ENCODE data around the gene SNX6. TPM values are rescaled to one million over a fixed set of nuclear protein-coding genes. Genes with fewer than 3 reads are reported as not detected.
A peak's percentile ranks its signal among the peaks of the same experiment; 100 is the strongest.
"Not testable (repeated sequence)": the region's sequence is repeated elsewhere in the genome, so short reads cannot be mapped to it uniquely, and the experiment has no call there.

SNX6 gene
- total RNA-seq, 4 donors from 2014 or later, result 60.8 to 118 (median 80.5) TPM

- H3K4me1 ChIP-seq, result no peaks in the 10 kb centered on the region
- TF ChIP-seq CTCF (IDR thresholded peaks at IDR 0.05) (no peak), EP300 (IDR thresholded peaks at IDR 0.05) (no peak), POLR2A (IDR thresholded peaks at IDR 0.05) (no peak)
- no peaks in the 10 kb centered on the region for H3K36me3 ChIP-seq
- WGBS, 2 donors, result 93 to 95% methylated on average over 4 of the region's 4 CpGs
- H3K27ac ChIP-seq, result no peak overlapping the region
- peaks cover 0 to 9% (median 0%) of the 10 kb centered on the region in 4 donors for H3K9me3 ChIP-seq
- H3K27me3 ChIP-seq, result no peaks in the 10 kb centered on the region
- DNase-seq (ENCODE audit: low spot score in 2 of 2), result no peak
- H3K4me3 ChIP-seq, result no peak overlapping the region
Observed at GRCh38 chr14:34662561-34663088, 32.7 kb upstream of the SNX6 start.

GRCh38 chr14:34660796-34661195 lies 30.8 kb upstream of the SNX6 start:
- H3K4me1 ChIP-seq, result no peaks in the 10 kb centered on the region
- no peaks in the 10 kb centered on the region for H3K36me3 ChIP-seq
- no peak overlapping the region for H3K27ac ChIP-seq
- peaks cover 0 to 9% (median 0%) of the 10 kb centered on the region in 4 donors for H3K9me3 ChIP-seq
- H3K4me3 ChIP-seq, result no peak overlapping the region
- TF ChIP-seq POLR2A (IDR thresholded peaks at IDR 0.05) (no peak), EP300 (IDR thresholded peaks at IDR 0.05) (no peak), CTCF (IDR thresholded peaks at IDR 0.05) (no peak)
- no peak for DNase-seq (ENCODE audit: low spot score in 2 of 2)
- no peaks in the 10 kb centered on the region for H3K27me3 ChIP-seq

- DNase-seq (ENCODE audit: low spot score in 2 of 2), result no peak
- TF ChIP-seq CTCF (IDR thresholded peaks at IDR 0.05) (no peak), EP300 (IDR thresholded peaks at IDR 0.05) (no peak), POLR2A (IDR thresholded peaks at IDR 0.05) (no peak)
- Histone ChIP-seq H3K4me1 (no peaks in the 10 kb centered on the region), H3K36me3 (no peaks in the 10 kb centered on the region), H3K9me3 (peaks cover 0 to 4% (median 0%) of the 10 kb centered on the region in 4 donors), H3K27me3 (no peaks in the 10 kb centered on the region), H3K4me3 (no peak overlapping the region), H3K27ac (no peak overlapping the region)
- 93 to 97% methylated on average over 1 of the region's 1 CpG for WGBS, 2 donors
Observed at GRCh38 chr14:34655959-34656358, 26.0 kb upstream of the SNX6 start.

- H3K4me3 ChIP-seq; H3K36me3 ChIP-seq; H3K9me3 ChIP-seq; H3K27me3 ChIP-seq; H3K27ac ChIP-seq; H3K4me1 ChIP-seq; DNase-seq (ENCODE audit: low spot score in 2 of 2): not testable (repeated sequence)
- WGBS, 2 donors, result 95 to 99% methylated on average over 2 of the region's 2 CpGs
Observed at GRCh38 chr14:34653073-34653472, 23.1 kb upstream of the SNX6 start.

- 96 to 97% methylated on average over 1 of the region's 1 CpG for WGBS, 2 donors
- not testable (repeated sequence) for H3K27me3 ChIP-seq; H3K9me3 ChIP-seq; H3K4me1 ChIP-seq; H3K36me3 ChIP-seq; H3K27ac ChIP-seq; H3K4me3 ChIP-seq; DNase-seq (ENCODE audit: low spot score in 2 of 2)
Observed at GRCh38 chr14:34652348-34652747, 22.4 kb upstream of the SNX6 start.

DNA sequence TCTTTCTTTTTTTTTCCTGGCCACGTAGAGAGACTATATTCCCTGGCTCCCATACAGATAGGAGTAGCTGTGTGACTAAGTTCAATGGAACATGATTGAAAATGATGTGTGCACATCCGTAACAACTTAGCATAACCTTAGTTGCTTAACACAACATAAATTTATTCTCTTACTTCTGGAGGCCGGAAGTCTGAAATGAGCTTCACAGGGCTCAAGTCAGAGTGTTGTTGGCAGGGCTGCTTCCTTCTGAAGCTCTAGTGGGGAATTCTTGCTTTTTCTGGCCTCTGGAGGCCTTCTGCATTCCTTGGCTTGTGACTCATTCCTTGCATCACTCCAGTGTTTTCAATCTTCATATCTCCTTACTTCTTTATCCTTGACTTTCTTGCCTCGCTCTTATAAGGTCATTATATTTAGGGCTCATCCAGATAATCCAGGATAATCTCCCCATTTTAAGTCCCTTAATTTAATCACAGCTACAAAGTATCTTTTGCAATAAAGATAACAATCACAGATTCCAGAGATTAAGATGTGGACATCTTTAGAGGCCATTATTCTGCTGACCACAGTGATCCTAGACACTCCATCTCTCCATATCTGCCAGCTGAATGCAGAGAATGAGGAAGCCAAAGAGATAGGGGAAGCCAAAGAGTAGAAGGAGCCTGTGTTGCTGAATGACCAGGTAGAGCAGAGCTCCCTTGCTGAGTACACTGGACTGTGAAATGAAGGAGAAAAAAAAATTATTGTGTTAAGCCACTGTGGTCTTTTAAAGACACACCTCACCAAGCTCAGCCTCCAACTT lies 21.0 kb upstream of the SNX6 start:
- no peaks in the 10 kb centered on the region for H3K4me1 ChIP-seq
- no peak for TF ChIP-seq CTCF (IDR thresholded peaks at IDR 0.05)
- peak in 1 of 2 donors; percentile 15 for TF ChIP-seq EP300 (IDR thresholded peaks at IDR 0.05)
- DNase-seq (ENCODE audit: low spot score in 2 of 2), result no peak

DNA sequence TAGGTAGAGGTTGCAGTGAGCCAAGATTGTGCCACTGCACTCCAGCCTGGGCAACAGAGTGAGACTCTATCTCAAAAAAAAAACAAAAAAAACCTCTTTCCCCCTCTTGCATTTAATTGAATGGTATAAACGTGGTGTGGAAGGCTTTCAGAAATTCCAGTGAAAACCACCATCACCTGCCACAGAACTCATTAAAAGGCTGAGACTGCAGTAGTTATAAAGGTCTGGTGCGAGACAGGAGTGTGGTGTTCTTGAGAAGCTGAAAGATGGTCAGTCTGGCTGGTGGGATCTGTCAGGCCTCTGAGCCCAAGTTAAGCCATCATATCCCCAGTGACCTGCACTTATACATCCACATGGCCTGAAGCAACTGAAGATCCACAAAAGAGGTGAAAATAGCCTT lies 20.1 kb upstream of the SNX6 start:
- not testable (repeated sequence) for DNase-seq (ENCODE audit: low spot score in 2 of 2); H3K4me1 ChIP-seq; H3K4me3 ChIP-seq; H3K9me3 ChIP-seq; H3K27me3 ChIP-seq; H3K36me3 ChIP-seq
- 82 to 88% methylated on average over 2 of the region's 2 CpGs for WGBS, 2 donors
- H3K27ac ChIP-seq, result peak overlapping the region in 1 of 4 donors; percentile 54

More for the DNA sequence above, 21.0 kb upstream of the SNX6 start:
- Histone ChIP-seq H3K27me3 (no peaks in the 10 kb centered on the region), H3K9me3 (peaks cover 0 to 6% (median 0%) of the 10 kb centered on the region in 4 donors), H3K4me3 (no peak overlapping the region), H3K36me3 (no peaks in the 10 kb centered on the region), H3K27ac (peak overlapping the region in 1 of 4 donors; percentile 54)
- WGBS, 2 donors, result 45 to 59% methylated on average over 4 of the region's 4 CpGs

Measured in tibial nerve (tissue), 4 donors.